ENCODE measurements around the gene IDUA.

DNA sequence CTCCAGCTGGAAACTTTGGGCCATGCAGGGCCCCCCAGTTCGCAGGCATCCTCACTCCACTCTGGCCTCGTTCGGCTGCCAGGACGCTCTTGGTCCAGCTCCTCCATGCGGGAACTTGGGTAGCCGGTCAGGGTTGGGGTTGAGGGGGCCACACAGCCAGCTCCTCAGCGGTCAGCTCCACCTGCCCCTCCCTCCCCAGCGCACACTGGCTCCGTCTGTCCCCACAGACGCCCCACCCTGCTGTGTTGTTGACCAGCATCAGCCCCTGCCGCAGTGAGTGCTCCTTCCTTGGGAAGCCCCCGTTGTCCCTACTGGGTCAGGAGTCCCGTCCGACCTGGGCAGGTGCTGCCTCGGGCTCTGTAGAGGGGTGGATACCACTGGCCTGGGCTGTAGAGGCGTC lies 30.4 kb downstream of the IDUA start:
- TF ChIP-seq, protein P1, sequence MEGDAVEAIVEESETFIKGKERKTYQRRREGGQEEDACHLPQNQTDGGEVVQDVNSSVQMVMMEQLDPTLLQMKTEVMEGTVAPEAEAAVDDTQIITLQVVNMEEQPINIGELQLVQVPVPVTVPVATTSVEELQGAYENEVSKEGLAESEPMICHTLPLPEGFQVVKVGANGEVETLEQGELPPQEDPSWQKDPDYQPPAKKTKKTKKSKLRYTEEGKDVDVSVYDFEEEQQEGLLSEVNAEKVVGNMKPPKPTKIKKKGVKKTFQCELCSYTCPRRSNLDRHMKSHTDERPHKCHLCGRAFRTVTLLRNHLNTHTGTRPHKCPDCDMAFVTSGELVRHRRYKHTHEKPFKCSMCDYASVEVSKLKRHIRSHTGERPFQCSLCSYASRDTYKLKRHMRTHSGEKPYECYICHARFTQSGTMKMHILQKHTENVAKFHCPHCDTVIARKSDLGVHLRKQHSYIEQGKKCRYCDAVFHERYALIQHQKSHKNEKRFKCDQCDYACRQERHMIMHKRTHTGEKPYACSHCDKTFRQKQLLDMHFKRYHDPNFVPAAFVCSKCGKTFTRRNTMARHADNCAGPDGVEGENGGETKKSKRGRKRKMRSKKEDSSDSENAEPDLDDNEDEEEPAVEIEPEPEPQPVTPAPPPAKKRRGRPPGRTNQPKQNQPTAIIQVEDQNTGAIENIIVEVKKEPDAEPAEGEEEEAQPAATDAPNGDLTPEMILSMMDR (IDR thresholded peaks at IDR 0.05), result no peak
- TF ChIP-seq POLR2A (IDR thresholded peaks at IDR 0.05), result no peak
